CD4-positive, alpha-beta T cell treated with Interleukin-12 subunit alpha and Interleukin-12 subunit beta, for 1 hour (primary cell): Measurements from ENCODE around the gene SIK3.
"Not testable (repeated sequence)": the region's sequence is repeated elsewhere in the genome, so short reads cannot be mapped to it uniquely, and the experiment has no call there.

Source experiments
- DNase-seq: peaks from one replicate; pipeline ENCODE4 v3.0.0-alpha.2; 2020

The SIK3 gene

DNA sequence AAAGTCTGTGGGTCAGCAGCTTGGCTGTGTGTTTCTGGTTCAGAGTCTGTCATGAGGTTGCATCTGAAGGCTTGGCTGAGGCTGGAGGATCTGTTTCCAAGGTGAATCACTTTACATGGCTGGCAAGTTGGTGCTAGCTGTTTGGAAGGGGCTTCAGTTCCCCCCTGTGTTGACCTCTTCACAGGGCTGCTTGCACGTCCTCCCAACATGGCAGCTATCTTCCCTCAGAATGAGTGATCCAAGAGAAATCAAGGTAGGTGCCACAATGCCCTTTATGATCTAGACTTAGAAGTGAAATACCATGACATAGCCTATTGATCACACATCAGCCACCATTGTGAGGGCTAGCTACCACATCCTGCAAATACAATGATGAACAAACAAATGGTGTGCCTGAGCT lies 285.1 kb downstream of the SIK3 start:
- DNase-seq: no peak

DNA sequence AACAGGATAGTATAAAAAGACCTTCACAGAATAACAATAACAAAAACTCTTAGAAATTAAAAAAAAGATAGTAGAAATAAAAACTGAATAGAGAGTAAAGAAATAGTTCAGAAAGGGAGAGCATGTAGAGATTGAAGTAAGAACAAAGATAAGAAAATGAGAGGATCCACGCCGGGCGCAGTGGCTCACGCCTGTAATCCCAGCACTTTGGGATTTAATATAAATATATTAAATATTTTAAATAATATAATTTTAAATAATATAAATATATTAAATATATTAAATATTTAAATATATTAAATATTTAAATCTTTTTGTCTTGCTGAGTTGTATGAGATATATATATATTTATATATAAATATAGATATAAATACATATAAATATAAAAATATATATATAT lies 286.1 kb downstream of the SIK3 start:
- DNase-seq: no peak

DNA sequence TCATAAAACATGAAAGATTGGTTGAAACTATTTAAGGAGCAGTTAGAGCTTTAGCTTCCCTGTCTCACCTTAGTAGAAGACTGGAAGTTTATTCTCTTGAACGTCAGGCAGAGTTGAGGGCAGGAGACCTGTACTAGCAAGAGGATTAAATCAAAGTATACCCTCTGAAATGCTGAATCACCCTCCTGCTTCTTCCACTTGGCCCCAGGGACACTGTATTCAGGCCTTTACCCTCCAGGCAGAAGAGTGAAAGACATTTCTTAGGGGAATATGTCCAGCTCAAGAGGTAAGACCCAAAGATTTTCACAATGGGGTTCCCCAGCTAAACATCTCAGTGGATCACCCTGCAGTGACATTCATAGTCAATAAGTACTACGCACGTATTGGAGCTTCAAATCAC lies 287.0 kb downstream of the SIK3 start:
- no peak for DNase-seq

- no peak for DNase-seq
Measured at GRCh38 chr11:116808262-116809175, 289.7 kb downstream of the SIK3 start.

DNA sequence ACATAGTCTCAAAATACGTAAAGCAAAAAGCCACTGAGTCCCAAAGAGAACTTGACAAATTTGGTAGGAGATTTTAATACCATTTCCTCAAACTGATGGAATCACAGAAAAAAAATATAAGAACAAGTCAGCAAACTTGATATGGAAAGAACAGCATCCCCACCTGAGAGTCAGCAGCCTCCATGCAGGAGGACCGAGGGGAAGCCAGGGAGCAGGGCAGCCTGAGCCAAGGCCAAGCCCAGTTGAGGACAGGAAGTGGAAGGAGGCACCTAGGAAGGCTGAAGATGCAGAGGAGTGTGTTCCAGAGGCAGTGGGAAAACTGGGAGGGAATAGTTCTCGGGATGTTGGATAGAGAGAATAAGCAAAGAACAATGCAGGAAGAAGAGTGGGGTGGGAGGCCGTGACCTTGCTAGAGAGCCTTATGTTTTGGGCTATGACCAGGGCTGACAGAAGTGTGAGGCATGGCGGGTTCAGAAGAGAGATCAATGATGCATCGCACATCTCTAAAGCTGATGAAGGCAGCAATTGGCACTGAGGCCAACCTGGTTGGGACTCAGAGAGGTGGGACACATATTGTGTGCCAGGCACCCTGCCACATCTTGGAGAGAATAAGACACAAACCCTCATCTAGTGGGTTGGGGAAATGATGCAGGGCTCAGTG lies 290.5 kb downstream of the SIK3 start:
- no peak for DNase-seq

- DNase-seq: no peak
Measured at GRCh38 chr11:116804001-116804400, 294.2 kb downstream of the SIK3 start.

GRCh38 chr11:116801662-116802061 lies 296.6 kb downstream of the SIK3 start:
- not testable (repeated sequence) for DNase-seq

DNA sequence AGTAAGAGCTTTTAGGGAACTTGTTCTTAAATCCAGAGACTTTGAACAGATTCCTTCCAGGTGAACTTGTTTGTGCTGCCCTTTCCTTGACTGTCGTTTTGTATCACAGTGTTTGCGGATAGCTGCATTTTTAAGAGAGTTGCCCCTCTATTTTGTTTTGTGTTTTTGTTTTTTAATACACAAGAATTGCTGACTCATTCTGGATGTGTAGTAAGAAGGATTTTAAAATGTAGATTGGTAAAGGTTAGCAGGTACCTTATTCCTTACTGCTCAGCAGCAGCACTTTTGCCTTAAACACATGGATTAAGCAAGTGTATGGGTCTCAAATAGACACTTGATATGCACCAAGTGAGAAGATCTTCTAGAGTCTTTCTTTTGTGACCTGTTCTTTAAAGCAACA lies 297.6 kb downstream of the SIK3 start:
- DNase-seq: no peak

- DNase-seq: no peak
Measured at GRCh38 chr11:116798368-116798767, 299.9 kb downstream of the SIK3 start.

DNA sequence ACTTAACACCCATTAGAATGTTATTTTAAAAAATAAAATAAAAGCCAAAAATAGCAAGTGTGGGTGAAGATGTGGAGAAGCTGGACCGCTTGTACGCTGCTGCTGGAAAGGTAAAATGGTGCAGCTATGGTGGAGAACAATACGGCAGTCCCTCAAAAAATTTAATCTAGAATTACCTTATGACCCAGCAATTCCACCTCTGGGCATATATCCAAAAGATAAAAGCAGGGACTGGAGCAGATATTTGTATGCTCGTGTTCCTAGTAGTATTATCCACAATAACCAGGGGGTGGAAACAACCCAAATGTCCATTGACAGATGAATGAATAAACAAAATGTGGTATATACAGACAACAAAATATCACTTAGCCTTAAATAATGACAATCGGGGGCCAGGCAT lies 300.4 kb downstream of the SIK3 start:
- no peak for DNase-seq

GRCh38 chr11:116796548-116796947 lies 301.7 kb downstream of the SIK3 start:
- DNase-seq: no peak

DNA sequence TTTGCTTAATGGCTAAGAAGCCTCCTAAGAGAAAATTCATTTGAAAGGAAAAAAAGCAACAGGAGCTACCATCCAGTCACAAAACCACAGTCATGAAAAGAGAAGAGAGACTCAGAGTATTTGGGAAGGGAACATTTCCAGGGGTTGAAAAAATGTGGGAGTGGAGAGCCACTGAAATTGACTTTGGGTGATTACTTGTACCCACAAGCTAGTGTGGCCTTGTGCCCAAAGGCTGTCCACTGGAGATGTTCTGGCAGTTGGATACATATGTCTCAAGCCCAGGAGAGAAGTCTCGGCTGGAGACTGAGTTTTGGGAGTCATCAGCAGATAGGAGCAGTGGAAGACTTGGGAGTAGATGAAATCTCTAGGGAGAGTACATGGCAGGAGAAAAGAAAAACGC lies 303.4 kb downstream of the SIK3 start:
- no peak for DNase-seq

DNA sequence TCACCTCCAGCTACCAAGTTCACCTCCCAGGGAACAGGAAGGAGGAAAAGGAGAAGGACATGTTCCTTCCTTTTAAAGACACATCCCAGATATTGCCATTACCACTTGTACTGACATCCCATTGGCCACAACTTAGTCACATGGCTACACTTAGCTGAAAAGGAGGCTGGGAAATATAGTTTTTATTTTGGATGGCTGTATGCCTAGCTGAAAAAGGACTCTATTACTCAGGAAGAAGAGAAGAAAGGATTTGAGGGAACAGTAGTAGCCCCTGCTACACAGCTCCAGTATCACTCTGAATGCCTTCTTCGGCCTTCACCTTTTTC lies 304.5 kb downstream of the SIK3 start:
- DNase-seq: no peak
